ENCODE measurements around the gene SBNO2. TPM values are rescaled to one million over a fixed set of nuclear protein-coding genes. Genes with fewer than 3 reads are reported as not detected.

Gene SBNO2
- total and polyA plus RNA-seq, 9 of the 15 experiments (the other 6 are each of a cell fraction or from before 2014, with no cell fraction given): 0.01 to 46.2 (median 6.7) TPM

DNA sequence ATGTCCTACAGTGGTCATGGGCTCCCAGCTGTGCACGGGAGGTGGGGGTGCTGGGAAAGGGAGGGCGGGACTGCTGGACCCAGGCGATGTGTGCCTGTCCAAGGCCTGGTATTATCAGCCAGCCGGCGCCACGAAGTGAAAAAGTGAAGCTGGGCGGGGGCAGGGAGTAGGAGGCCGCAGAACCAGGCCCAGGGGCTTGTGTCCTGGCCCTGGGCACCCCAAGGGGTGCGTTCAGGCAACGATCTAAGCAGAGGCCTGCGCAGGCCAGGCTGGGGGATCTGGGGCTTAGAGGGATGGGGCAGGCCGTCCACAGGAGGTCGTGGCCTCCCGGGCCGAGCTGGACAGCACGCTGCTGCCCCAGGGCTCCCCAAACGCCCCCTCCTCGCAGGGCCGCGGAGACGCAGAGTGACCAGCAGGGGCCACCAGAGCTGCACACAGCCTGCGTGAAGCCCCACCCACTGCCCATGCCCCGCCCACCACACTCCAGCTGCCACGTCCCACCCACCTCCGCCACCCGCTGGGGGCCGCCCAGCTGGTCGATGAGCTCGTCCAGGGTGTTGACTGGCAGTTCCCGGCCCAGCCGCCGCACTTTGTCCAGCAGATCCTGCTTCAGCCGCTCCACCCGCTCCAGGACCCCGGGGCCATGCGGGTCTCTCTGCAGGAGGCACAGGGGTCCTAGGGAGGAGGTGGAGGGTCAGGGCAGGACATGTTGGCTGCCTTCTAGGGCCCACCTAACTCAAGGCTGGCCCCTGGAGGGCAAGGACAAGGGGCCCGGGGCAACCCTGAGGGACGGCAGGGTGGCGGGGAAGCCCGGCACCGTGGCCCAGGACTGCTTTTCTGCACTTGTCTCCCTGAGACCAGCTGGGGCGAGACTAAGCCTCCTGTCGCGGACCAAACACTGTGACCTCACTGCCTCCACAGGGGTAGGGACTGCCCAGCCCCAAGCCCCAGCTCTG lies 60.8 kb downstream of the SBNO2 start (continued):
- TF ChIP-seq, protein P1, sequence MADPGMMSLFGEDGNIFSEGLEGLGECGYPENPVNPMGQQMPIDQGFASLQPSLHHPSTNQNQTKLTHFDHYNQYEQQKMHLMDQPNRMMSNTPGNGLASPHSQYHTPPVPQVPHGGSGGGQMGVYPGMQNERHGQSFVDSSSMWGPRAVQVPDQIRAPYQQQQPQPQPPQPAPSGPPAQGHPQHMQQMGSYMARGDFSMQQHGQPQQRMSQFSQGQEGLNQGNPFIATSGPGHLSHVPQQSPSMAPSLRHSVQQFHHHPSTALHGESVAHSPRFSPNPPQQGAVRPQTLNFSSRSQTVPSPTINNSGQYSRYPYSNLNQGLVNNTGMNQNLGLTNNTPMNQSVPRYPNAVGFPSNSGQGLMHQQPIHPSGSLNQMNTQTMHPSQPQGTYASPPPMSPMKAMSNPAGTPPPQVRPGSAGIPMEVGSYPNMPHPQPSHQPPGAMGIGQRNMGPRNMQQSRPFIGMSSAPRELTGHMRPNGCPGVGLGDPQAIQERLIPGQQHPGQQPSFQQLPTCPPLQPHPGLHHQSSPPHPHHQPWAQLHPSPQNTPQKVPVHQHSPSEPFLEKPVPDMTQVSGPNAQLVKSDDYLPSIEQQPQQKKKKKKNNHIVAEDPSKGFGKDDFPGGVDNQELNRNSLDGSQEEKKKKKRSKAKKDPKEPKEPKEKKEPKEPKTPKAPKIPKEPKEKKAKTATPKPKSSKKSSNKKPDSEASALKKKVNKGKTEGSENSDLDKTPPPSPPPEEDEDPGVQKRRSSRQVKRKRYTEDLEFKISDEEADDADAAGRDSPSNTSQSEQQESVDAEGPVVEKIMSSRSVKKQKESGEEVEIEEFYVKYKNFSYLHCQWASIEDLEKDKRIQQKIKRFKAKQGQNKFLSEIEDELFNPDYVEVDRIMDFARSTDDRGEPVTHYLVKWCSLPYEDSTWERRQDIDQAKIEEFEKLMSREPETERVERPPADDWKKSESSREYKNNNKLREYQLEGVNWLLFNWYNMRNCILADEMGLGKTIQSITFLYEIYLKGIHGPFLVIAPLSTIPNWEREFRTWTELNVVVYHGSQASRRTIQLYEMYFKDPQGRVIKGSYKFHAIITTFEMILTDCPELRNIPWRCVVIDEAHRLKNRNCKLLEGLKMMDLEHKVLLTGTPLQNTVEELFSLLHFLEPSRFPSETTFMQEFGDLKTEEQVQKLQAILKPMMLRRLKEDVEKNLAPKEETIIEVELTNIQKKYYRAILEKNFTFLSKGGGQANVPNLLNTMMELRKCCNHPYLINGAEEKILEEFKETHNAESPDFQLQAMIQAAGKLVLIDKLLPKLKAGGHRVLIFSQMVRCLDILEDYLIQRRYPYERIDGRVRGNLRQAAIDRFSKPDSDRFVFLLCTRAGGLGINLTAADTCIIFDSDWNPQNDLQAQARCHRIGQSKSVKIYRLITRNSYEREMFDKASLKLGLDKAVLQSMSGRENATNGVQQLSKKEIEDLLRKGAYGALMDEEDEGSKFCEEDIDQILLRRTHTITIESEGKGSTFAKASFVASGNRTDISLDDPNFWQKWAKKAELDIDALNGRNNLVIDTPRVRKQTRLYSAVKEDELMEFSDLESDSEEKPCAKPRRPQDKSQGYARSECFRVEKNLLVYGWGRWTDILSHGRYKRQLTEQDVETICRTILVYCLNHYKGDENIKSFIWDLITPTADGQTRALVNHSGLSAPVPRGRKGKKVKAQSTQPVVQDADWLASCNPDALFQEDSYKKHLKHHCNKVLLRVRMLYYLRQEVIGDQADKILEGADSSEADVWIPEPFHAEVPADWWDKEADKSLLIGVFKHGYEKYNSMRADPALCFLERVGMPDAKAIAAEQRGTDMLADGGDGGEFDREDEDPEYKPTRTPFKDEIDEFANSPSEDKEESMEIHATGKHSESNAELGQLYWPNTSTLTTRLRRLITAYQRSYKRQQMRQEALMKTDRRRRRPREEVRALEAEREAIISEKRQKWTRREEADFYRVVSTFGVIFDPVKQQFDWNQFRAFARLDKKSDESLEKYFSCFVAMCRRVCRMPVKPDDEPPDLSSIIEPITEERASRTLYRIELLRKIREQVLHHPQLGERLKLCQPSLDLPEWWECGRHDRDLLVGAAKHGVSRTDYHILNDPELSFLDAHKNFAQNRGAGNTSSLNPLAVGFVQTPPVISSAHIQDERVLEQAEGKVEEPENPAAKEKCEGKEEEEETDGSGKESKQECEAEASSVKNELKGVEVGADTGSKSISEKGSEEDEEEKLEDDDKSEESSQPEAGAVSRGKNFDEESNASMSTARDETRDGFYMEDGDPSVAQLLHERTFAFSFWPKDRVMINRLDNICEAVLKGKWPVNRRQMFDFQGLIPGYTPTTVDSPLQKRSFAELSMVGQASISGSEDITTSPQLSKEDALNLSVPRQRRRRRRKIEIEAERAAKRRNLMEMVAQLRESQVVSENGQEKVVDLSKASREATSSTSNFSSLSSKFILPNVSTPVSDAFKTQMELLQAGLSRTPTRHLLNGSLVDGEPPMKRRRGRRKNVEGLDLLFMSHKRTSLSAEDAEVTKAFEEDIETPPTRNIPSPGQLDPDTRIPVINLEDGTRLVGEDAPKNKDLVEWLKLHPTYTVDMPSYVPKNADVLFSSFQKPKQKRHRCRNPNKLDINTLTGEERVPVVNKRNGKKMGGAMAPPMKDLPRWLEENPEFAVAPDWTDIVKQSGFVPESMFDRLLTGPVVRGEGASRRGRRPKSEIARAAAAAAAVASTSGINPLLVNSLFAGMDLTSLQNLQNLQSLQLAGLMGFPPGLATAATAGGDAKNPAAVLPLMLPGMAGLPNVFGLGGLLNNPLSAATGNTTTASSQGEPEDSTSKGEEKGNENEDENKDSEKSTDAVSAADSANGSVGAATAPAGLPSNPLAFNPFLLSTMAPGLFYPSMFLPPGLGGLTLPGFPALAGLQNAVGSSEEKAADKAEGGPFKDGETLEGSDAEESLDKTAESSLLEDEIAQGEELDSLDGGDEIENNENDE (IDR thresholded peaks at IDR 0.05; ENCODE audit: low read depth, low read length): no peak
- TF ChIP-seq CREM (IDR thresholded peaks at IDR 0.05; ENCODE audit: low read depth) (peak; percentile 79), NR3C1 (CRISPR knock-in tag; IDR thresholded peaks at IDR 0.05) (no peak), SP1 (CRISPR knock-in tag; IDR thresholded peaks at IDR 0.05) (peak; percentile 99), GTF2A2 (tag; IDR thresholded peaks at IDR 0.05) (no peak), NFXL1 (CRISPR knock-in tag; IDR thresholded peaks at IDR 0.05) (no peak), ETV6 (IDR thresholded peaks at IDR 0.05; ENCODE audit: borderline replicate concordance in 1 of 2, low read depth in 2 of 2, low read length in 1 of 2) (no peak), ETV6 (CRISPR knock-in tag; IDR thresholded peaks at IDR 0.05; ENCODE audit: borderline replicate concordance) (0 out of 2 replicates have a peak, but pooled peaks have one; percentile 28), ZNF253 (CRISPR knock-in tag; conservative IDR thresholded peaks at IDR 0.05) (no peak), TAF7 (tag; IDR thresholded peaks at IDR 0.05) (no peak), ZC3H8 (IDR thresholded peaks at IDR 0.05) (no peak)
- TF ChIP-seq, protein P2, sequence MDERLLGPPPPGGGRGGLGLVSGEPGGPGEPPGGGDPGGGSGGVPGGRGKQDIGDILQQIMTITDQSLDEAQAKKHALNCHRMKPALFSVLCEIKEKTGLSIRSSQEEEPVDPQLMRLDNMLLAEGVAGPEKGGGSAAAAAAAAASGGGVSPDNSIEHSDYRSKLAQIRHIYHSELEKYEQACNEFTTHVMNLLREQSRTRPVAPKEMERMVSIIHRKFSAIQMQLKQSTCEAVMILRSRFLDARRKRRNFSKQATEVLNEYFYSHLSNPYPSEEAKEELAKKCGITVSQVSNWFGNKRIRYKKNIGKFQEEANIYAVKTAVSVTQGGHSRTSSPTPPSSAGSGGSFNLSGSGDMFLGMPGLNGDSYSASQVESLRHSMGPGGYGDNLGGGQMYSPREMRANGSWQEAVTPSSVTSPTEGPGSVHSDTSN (CRISPR knock-in tag; IDR thresholded peaks at IDR 0.05; ENCODE audit: low read depth): no peak
- TF ChIP-seq, protein P2 (tag; conservative IDR thresholded peaks at IDR 0.05; ENCODE audit: low read depth): peak; percentile 58; the same call in 1 of the 2 replicates
